Mesendoderm (in vitro differentiated cells): ENCODE results near the gene SPON1.

Experiments used
- DNase-seq: peaks from one replicate; pipeline ENCODE4 v3.0.0; 2013
- H2AK5ac ChIP-seq: 2 replicates; pipeline ENCODE4 v1.6.1; 2013; ENCODE audit warnings: low read length, inconsistent platforms
- H2BK120ac ChIP-seq: 2 replicates; pipeline ENCODE4 v1.6.1; 2013; ENCODE audit warnings: low read depth, mild to moderate bottlenecking, low read length, moderate library complexity, mixed read lengths
- H2BK15ac ChIP-seq: replicated peaks from 2 replicates; pipeline ENCODE4 v1.6.1; 2013; ENCODE audit warnings: low read depth, mild to moderate bottlenecking, moderate library complexity
- H2BK5ac ChIP-seq: 2 replicates; pipeline ENCODE4 v1.6.1; 2013; ENCODE audit warnings: low read length, inconsistent platforms
- H3K18ac ChIP-seq: 2 replicates; pipeline ENCODE4 v1.6.1; 2013; ENCODE audit warnings: mild to moderate bottlenecking, low read length, mixed read lengths
- H3K23ac ChIP-seq: one replicate; pipeline ENCODE4 v1.6.1; 2013; ENCODE audit warnings: low read length
- H3K27ac ChIP-seq: 2 replicates; pipeline ENCODE4 v1.5.1; 2013; ENCODE audit warnings: low read depth, mild to moderate bottlenecking, inconsistent platforms, low read length, moderate library complexity
- H3K27me3 ChIP-seq: 2 replicates; pipeline ENCODE4 v1.6.1; 2013; ENCODE audit warnings: low read length, control low read depth, mild to moderate bottlenecking, inconsistent platforms; ENCODE audit not compliant: insufficient read depth, poor library complexity
- H3K36me3 ChIP-seq: 2 replicates; pipeline ENCODE4 v1.6.1; 2013; ENCODE audit warnings: low read length, inconsistent platforms; ENCODE audit not compliant: control insufficient read depth, insufficient read depth
- H3K4ac ChIP-seq: one replicate; pipeline ENCODE4 v1.6.1; 2013; ENCODE audit warnings: low read depth, mild to moderate bottlenecking, low read length, moderate library complexity
- H3K4me1 ChIP-seq: 2 replicates; pipeline ENCODE4 v1.6.1; 2013; ENCODE audit warnings: low read depth, low read length, inconsistent platforms; ENCODE audit not compliant: control insufficient read depth
- H3K4me2 ChIP-seq: 2 replicates; pipeline ENCODE4 v1.6.1; 2013; ENCODE audit warnings: low read length
- H3K4me3 ChIP-seq: 2 replicates; pipeline ENCODE4 v1.5.1; 2013; ENCODE audit warnings: mild to moderate bottlenecking, low read length
- H3K56ac ChIP-seq: one replicate; pipeline ENCODE4 v1.6.1; 2013; ENCODE audit warnings: low read length
- H3K79me1 ChIP-seq: 2 replicates; pipeline ENCODE4 v1.6.1; 2013; ENCODE audit warnings: low read length, inconsistent platforms
- H3K79me2 ChIP-seq: 2 replicates; pipeline ENCODE4 v1.6.1; 2013; ENCODE audit warnings: mild to moderate bottlenecking, low read length; ENCODE audit not compliant: control insufficient read depth, insufficient read depth
- H3K9ac ChIP-seq: 2 replicates; pipeline ENCODE4 v1.6.1; 2013; ENCODE audit warnings: low read length, inconsistent platforms
- H4K5ac ChIP-seq: one replicate; pipeline ENCODE4 v1.6.1; 2013; ENCODE audit warnings: low read length
- H4K8ac ChIP-seq: one replicate; pipeline ENCODE4 v1.6.1; 2013; ENCODE audit warnings: low read depth, mild to moderate bottlenecking, control low read depth, low read length, moderate library complexity
- WGBS: extraction: QIAGEN DNeasy Blood & Tissue Kit; methylation state at CpG from one replicate; pipeline ENCODE4 v1.1.7; 2013; ENCODE audit warnings: low lambda C conversion rate, missing lambda C conversion rate; ENCODE audit not compliant: insufficient coverage; ENCODE audit errors: extremely low coverage; 5-methylcytosine and 5-hydroxymethylcytosine counted together

Gene SPON1

DNA sequence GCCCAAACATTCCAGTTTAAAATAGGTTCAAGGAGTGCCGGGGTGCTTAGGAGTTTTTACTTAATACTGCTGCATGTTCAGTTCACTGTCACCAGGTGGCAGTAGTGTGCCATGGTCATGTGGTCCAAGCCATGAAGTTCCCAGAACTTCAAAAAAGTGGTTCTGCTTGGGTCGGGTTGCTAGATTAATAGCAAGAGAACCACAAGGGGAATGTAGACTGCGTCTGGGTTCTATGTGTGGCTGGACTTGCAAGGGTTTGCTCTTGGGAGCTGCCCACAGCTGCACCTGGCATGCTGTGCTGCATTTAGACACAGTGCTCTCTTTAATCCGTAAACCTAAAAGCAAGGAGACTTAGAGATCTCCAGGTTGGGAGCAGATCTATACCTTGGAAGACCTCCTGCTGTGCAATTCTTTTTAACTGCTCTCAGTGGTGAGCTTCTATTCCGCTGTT lies 6.5 kb upstream of the SPON1 start:
- H3K56ac ChIP-seq, result no peak overlapping the region
- DNase-seq, result peak; percentile 81
- no peaks in the 10 kb centered on the region for H3K79me2 ChIP-seq
- no peak overlapping the region for H2AK5ac ChIP-seq
- H3K79me1 ChIP-seq, result no peaks in the 10 kb centered on the region
- no peak overlapping the region for H3K18ac ChIP-seq
- H3K36me3 ChIP-seq, result no peaks in the 10 kb centered on the region
- no peak overlapping the region for H2BK120ac ChIP-seq
- H3K4me3 ChIP-seq, result no peak overlapping the region
- H3K23ac ChIP-seq, result no peak overlapping the region
- H3K4me1 ChIP-seq, result no peaks in the 10 kb centered on the region
- H3K4ac ChIP-seq, result no peak overlapping the region
- H3K9ac ChIP-seq, result no peak overlapping the region
- H4K8ac ChIP-seq, result no peak overlapping the region
- H2BK5ac ChIP-seq, result no peak overlapping the region
- no peaks in the 10 kb centered on the region for H3K27me3 ChIP-seq
- H2BK15ac ChIP-seq, result no peak overlapping the region
- H4K5ac ChIP-seq, result no peak overlapping the region
- WGBS, result no CpG with 5 or more reads among the region's 5 CpGs
- no peak overlapping the region for H3K4me2 ChIP-seq
- no peak overlapping the region for H3K27ac ChIP-seq

DNA sequence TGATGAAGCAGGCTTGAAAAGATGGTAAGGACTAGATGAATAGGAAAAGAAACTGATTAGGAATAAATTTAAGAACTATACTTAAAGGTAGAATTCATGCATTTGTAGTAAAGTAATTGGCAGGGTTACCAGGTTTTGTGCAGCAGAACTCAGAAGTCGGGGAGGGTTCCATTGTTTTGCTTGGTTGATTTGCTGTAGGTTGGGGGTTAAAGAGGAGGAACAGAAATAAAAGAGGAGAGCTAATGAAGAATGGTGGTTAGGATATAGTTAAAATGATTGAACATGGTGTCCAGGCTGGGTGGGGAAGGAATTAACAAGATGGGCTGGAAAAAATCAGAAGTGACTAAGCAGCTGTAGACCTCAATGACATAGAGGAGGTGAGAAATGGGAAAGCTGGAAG lies 5.5 kb upstream of the SPON1 start:
- Histone ChIP-seq H3K79me1 (no peaks in the 10 kb centered on the region), H2AK5ac (no peak overlapping the region), H2BK120ac (no peak overlapping the region), H4K5ac (no peak overlapping the region), H3K4ac (no peak overlapping the region), H2BK15ac (no peak overlapping the region), H4K8ac (no peak overlapping the region), H3K4me2 (no peak overlapping the region), H3K4me1 (no peaks in the 10 kb centered on the region), H3K79me2 (no peaks in the 10 kb centered on the region), H3K23ac (no peak overlapping the region), H3K4me3 (no peak overlapping the region), H3K27me3 (peaks cover 2% of the 10 kb centered on the region), H3K9ac (no peak overlapping the region), H2BK5ac (no peak overlapping the region), H3K18ac (no peak overlapping the region), H3K27ac (no peak overlapping the region), H3K36me3 (no peaks in the 10 kb centered on the region), H3K56ac (no peak overlapping the region)
- DNase-seq, result no peak
- no CpG with 5 or more reads among the region's 1 CpG for WGBS

GRCh38 chr11:13958641-13959400 lies 3.7 kb upstream of the SPON1 start:
- no peaks in the 10 kb centered on the region for H3K79me1 ChIP-seq
- no peak overlapping the region for H3K9ac ChIP-seq
- H3K23ac ChIP-seq, result no peak overlapping the region
- H3K56ac ChIP-seq, result no peak overlapping the region
- peak; percentile 53 for DNase-seq
- H3K27me3 ChIP-seq, result peaks cover 10% of the 10 kb centered on the region
- H2AK5ac ChIP-seq, result no peak overlapping the region
- H3K4me2 ChIP-seq, result no peak overlapping the region
- H3K36me3 ChIP-seq, result no peaks in the 10 kb centered on the region
- whole genome bisulfite sequencing, result no CpG with 5 or more reads among the region's 7 CpGs
- no peaks in the 10 kb centered on the region for H3K4me1 ChIP-seq
- H3K79me2 ChIP-seq, result no peaks in the 10 kb centered on the region
- no peak overlapping the region for H4K5ac ChIP-seq
- H2BK5ac ChIP-seq, result no peak overlapping the region
- no peak overlapping the region for H4K8ac ChIP-seq
- no peak overlapping the region for H3K27ac ChIP-seq
- H3K4me3 ChIP-seq, result no peak overlapping the region
- H3K4ac ChIP-seq, result no peak overlapping the region
- no peak overlapping the region for H3K18ac ChIP-seq
- no peak overlapping the region for H2BK15ac ChIP-seq
- no peak overlapping the region for H2BK120ac ChIP-seq

- Histone ChIP-seq H2BK5ac (no peak overlapping the region), H4K5ac (no peak overlapping the region), H4K8ac (no peak overlapping the region), H3K4me3 (no peak overlapping the region), H3K4me1 (no peaks in the 10 kb centered on the region), H3K79me2 (no peaks in the 10 kb centered on the region), H3K4me2 (peak overlapping the region; percentile 65), H2AK5ac (no peak overlapping the region), H3K27me3 (peaks cover 21% of the 10 kb centered on the region), H3K56ac (peak overlapping the region; percentile 85), H2BK120ac (no peak overlapping the region), H3K9ac (peak overlapping the region; percentile 67), H3K27ac (no peak overlapping the region), H3K36me3 (no peaks in the 10 kb centered on the region), H3K4ac (no peak overlapping the region), H2BK15ac (no peak overlapping the region), H3K18ac (no peak overlapping the region), H3K23ac (no peak overlapping the region), H3K79me1 (no peaks in the 10 kb centered on the region)
- WGBS, result no CpG with 5 or more reads among the region's 16 CpGs
- DNase-seq, result no peak
These were observed 343 bp upstream of the SPON1 start for GRCh38 chr11:13962198-13962561.

DNA sequence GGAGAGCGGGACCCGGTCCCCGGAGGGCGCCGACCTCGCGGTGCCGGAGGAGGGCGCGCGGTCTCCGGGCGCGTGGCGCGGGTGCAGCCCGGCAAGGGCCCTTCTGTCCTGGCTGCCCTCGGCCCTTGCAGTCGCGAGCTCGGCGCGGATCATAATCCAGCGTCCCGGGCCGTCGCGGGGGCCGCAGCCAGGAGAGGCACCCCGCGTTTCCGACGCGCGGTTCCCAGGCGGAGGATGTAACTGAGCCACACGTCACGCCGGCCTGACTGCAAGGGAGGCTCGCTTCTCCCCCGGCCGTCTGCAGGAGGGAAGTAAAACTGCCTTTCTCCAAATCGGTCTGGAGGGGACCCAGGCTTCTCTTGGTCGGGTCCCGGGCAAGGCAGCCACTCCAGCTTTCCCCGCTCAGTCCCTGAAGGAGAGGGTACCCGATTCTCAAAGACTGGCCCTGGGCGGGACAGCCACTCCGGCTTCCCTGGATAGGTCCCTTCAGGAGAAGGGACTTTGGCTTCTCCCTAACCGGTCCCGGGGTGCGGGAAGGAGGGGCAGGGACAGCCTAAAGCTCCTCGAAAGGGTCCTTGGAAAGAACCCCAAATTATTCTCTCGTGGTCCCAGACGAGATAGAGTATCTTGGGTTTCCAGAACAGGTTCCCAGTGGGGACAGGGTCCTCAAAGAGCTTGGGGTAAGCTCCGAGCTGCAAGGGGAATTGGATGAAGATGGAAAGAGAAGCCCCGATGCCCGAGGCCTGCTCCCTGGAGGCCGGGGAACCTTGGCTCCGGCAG lies 836 bp downstream of the SPON1 start:
- no peak overlapping the region for H2BK120ac ChIP-seq
- H3K27me3 ChIP-seq, result peaks cover 21% of the 10 kb centered on the region
- H2AK5ac ChIP-seq, result no peak overlapping the region
- H3K4me3 ChIP-seq, result peak overlapping the region; percentile 8
- no peaks in the 10 kb centered on the region for H3K79me1 ChIP-seq
- peak overlapping the region; percentile 91 for H3K23ac ChIP-seq
- H3K79me2 ChIP-seq, result no peaks in the 10 kb centered on the region
- H3K36me3 ChIP-seq, result no peaks in the 10 kb centered on the region
- H4K8ac ChIP-seq, result no peak overlapping the region
- H3K4me2 ChIP-seq, result peak overlapping the region; percentile 65
- no peak overlapping the region for H3K18ac ChIP-seq
- H3K27ac ChIP-seq, result no peak overlapping the region
- H3K4me1 ChIP-seq, result no peaks in the 10 kb centered on the region
- no peak overlapping the region for H2BK5ac ChIP-seq
- WGBS, result no CpG with 5 or more reads among the region's 60 CpGs
- no peak overlapping the region for H2BK15ac ChIP-seq
- H4K5ac ChIP-seq, result no peak overlapping the region
- DNase-seq, result peak; percentile 63
- peak overlapping the region; percentile 85 for H3K56ac ChIP-seq
- no peak overlapping the region for H3K4ac ChIP-seq
- H3K9ac ChIP-seq, result peak overlapping the region; percentile 67
